Measurements from ENCODE around the gene CSTPP1. TPM values are rescaled to one million over a fixed set of nuclear protein-coding genes. Genes with fewer than 3 reads are reported as not detected.

The CSTPP1 gene
- total and polyA plus RNA-seq, 2 of the 8 experiments (the other 6 are each of a cell fraction or from before 2014, with no cell fraction given): 24.2 to 28.7 TPM

GRCh38 chr11:47071341-47071740, 134.8 kb downstream of the CSTPP1 start:
- H3K9me3 ChIP-seq (ENCODE audit: insufficient read depth in 2 of 2, low read depth in 1 of 2, low read length in 1 of 2): no peaks in the 10 kb centered on the region
- POLR2A ChIA-PET (ENCODE audit: partially characterized antibody): interaction anchor here (0.9 kb wide), 1 partner anchor 15 kb away, joined by 3 read pairs; no protein-coding TSS in a partner anchor
- DNase-seq (ENCODE audit: low read depth in 1 of 2, low spot score in 2 of 2) (no peak), FAIRE-seq (no peak)
- no peak overlapping the region for H4K8ac ChIP-seq (ENCODE audit: extremely low read depth, insufficient read depth, low read length)
- no peak overlapping the region for H3K27ac ChIP-seq (ENCODE audit: low read depth, low read length)
- no peak overlapping the region for H4K5ac ChIP-seq (ENCODE audit: insufficient read length, low read depth, low read length)
- H3K9ac ChIP-seq (replicated peaks in 1 of 4; ENCODE audit: extremely low read depth in 1 of 4, low read depth in 3 of 4, low read length in 3 of 4): no peak overlapping the region
- H2BK5ac ChIP-seq (ENCODE audit: low read depth, low read length): no peak overlapping the region
- CTCF ChIA-PET (ENCODE audit: partially characterized antibody): interaction anchor here (1.2 to 3.2 kb wide), 2 partner anchors 15 to 82 kb away, joined by 3 to 15 read pairs; no protein-coding TSS in a partner anchor
- WGBS, 2 experiments (ENCODE audit: extremely low coverage in 1 of 2, insufficient coverage in 1 of 2, insufficient read length in 1 of 2, insufficient replicate concordance in 2 of 2, low coverage in 1 of 2, low lambda C conversion rate in 2 of 2, missing lambda C conversion rate in 1 of 2): 88% methylated on average over 3 of the region's 3 CpGs; no CpG with 5 or more reads in 1 of the 2 experiments
- no peaks in the 10 kb centered on the region for H4K20me1 ChIP-seq (replicated peaks in 1 of 2; ENCODE audit: control insufficient read depth in 1 of 2, insufficient read depth in 2 of 2, low read length in 2 of 2)
- H3K79me2 ChIP-seq (ENCODE audit: control insufficient read depth in 1 of 2, insufficient read depth in 2 of 2, low read length in 2 of 2): no peaks in the 10 kb centered on the region
- H3K36me3 ChIP-seq (ENCODE audit: control insufficient read depth in 2 of 4, insufficient read depth in 4 of 4, low read length in 3 of 4): no peaks in the 10 kb centered on the region
- no peak overlapping the region for H2BK12ac ChIP-seq (ENCODE audit: low read depth, low read length)
- H2BK15ac ChIP-seq (ENCODE audit: low read length): no peak overlapping the region
- H3K4me3 ChIP-seq (ENCODE audit: extremely low read depth in 1 of 4, insufficient read depth in 2 of 4, low read depth in 3 of 4, low read length in 4 of 4): no peak overlapping the region
- no peak overlapping the region for H3K4ac ChIP-seq (replicated peaks; ENCODE audit: insufficient read length, low read depth, low read length)
- H3K23me2 ChIP-seq (ENCODE audit: low read depth, low read length): no peaks in the 10 kb centered on the region; the same call in 1 of the 2 replicates
- no peaks in the 10 kb centered on the region for H3K27me3 ChIP-seq (replicated peaks in 1 of 4; ENCODE audit: control insufficient read depth in 3 of 4, extremely low read depth in 1 of 4, insufficient read depth in 3 of 4, low read length in 3 of 4)
- H3K23ac ChIP-seq (ENCODE audit: insufficient read length): no peak overlapping the region
- H2AFZ ChIP-seq (ENCODE audit: low read length): no peak overlapping the region
- no peak overlapping the region for H3K4me2 ChIP-seq (ENCODE audit: insufficient read depth in 1 of 2, low read depth in 2 of 2, low read length in 2 of 2)
- H2BK20ac ChIP-seq (ENCODE audit: low read length): no peak overlapping the region
- no peak overlapping the region for H3K56ac ChIP-seq (replicated peaks; ENCODE audit: insufficient read length, low read depth, low read length)
- H3K18ac ChIP-seq (ENCODE audit: extremely low read depth, low read length): no peak overlapping the region
- H3K79me1 ChIP-seq (ENCODE audit: low read depth, low read length): no peaks in the 10 kb centered on the region
- H2AK5ac ChIP-seq (ENCODE audit: low read depth, low read length): no peak overlapping the region
- H4K91ac ChIP-seq (replicated peaks; ENCODE audit: insufficient read length, low read length): no peak overlapping the region
- no peak overlapping the region for H2BK120ac ChIP-seq (replicated peaks; ENCODE audit: low read depth, low read length)
- no peak overlapping the region for H3K14ac ChIP-seq (ENCODE audit: insufficient read length)
- peaks cover 0 to 3% (median 0%) of the 10 kb centered on the region in 4 experiments; a peak in 2 of 7 replicates for H3K4me1 ChIP-seq (replicated peaks in 1 of 4; ENCODE audit: control insufficient read depth in 3 of 4, insufficient read depth in 4 of 4, low read length in 3 of 4)
- TF ChIP-seq ATF3 (IDR thresholded peaks at IDR 0.05; ENCODE audit: insufficient read depth, low read depth, low read length) (no peak), HDAC6 (IDR thresholded peaks at IDR 0.05; ENCODE audit: low read depth, low read length) (no peak), RNF2 (IDR thresholded peaks at IDR 0.05; ENCODE audit: borderline replicate concordance, low read depth, low read length, missing control alignments, poor library complexity, severe bottlenecking) (no peak), ZNF274 (IDR thresholded peaks at IDR 0.05; ENCODE audit: borderline replicate concordance, extremely low read depth, low read length) (no peak), GTF2F1 (IDR thresholded peaks at IDR 0.05; ENCODE audit: borderline replicate concordance, low read depth, low read length) (no peak), ATF2 (IDR thresholded peaks at IDR 0.05; ENCODE audit: low read length) (no peak), EP300 (IDR thresholded peaks at IDR 0.05; ENCODE audit: borderline replicate concordance in 1 of 2, low read depth in 2 of 2, low read length in 2 of 2) (no peak), RAD21 (IDR thresholded peaks at IDR 0.05 in 1 of 2, conservative IDR thresholded peaks at IDR 0.05 in 1 of 2; ENCODE audit: low read depth in 2 of 2, low read length in 2 of 2) (no peak)
